Retinal pigment epithelial cell (primary cell): ENCODE results near the gene SMCO2.

Source experiments
- DNase-seq: peaks from one replicate; pipeline ENCODE4 v3.0.0-alpha.2; 2010; ENCODE audit warnings: low read depth
- H3K4me3 ChIP-seq: 2 replicates; pipeline ENCODE4 v1.5.1; 2011; ENCODE audit warnings: mild to moderate bottlenecking, low read length, control low read depth, moderate library complexity
- CTCF ChIP-seq: conservative IDR thresholded peaks from 2 replicates; pipeline ENCODE4 v1.5.1; 2011; ENCODE audit warnings: low read depth, low read length, control low read depth, inconsistent platforms

Gene SMCO2

GRCh38 chr12:27549236-27549800 is 102.8 kb downstream of the SMCO2 start:
- no peak for DNase-seq
- TF ChIP-seq CTCF = no peak
- H3K4me3 ChIP-seq = no peak overlapping the region

DNA sequence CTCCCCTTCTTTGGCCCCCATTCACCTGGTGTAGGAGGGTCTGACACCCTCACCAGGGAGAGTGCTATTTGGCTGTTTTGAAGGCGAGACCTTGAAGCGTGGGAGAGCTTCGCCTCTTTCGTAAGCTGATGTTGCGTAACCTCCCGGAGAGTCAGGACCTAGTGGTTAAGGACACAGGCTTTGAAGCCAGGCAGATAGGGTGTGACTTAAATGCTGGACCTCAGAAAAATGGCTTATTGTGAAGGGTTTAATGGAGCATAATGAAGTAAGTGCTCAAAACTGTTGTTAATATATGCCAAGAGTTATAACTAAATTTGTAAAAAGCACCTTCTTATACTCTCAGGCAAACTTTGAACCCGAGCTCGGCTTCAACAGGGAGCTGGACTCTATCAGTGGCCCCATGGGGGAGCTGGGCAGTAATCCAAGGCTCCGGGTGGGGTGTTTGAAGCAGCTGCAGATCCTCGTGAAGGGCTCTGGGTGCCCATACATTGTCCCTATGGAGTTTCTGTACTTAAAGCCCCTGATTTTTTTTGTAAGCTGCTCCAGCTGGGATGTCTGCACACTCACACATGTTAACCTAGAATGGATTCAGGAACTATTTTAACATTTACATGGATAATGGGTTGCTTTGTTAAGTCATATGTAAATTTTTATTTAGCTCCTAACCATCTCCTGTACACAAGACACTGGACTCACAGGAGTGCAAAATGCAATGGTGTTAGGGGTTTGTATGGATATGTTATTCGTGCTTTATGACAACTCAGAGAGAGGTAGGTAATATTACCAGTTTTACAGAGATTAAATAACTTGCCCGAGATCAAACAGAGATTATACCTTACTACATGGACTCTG is 103.5 kb downstream of the SMCO2 start:
- H3K4me3 ChIP-seq = peak overlapping the region; percentile 8
- no peak for TF ChIP-seq CTCF
- DNase-seq = peak; percentile 94

DNA sequence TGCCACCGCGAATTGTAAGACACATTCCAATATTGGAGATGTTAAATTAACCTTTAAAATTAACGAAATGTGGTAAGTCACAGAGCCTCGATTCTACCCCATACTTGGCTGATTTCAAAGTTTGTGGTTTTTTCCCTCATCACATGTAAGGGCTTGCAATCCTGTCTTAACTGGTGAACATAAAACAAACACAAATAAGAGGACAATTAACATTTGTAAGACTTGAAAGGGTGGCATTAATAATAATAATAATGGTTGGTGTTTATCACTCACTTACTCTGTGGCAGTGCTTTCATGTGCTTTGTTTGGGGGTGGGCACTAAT is 104.1 kb downstream of the SMCO2 start:
- DNase-seq = no peak
- no peak overlapping the region for H3K4me3 ChIP-seq
- TF ChIP-seq CTCF = no peak

- H3K4me3 ChIP-seq = no peak overlapping the region
- DNase-seq = no peak
- no peak for TF ChIP-seq CTCF
Measured at GRCh38 chr12:27551172-27551840, 104.8 kb downstream of the SMCO2 start.
